GM21723 (cell line): ENCODE data around the gene LRRC8E.

Source experiments
- ATAC-seq: cut with Tn5 transposase; IDR thresholded peaks from one replicate; pipeline ENCODE4 v1.9.1; 2021; ENCODE audit warnings: mild to moderate bottlenecking, moderate library complexity; ENCODE audit not compliant: unreplicated experiment

LRRC8E gene

DNA sequence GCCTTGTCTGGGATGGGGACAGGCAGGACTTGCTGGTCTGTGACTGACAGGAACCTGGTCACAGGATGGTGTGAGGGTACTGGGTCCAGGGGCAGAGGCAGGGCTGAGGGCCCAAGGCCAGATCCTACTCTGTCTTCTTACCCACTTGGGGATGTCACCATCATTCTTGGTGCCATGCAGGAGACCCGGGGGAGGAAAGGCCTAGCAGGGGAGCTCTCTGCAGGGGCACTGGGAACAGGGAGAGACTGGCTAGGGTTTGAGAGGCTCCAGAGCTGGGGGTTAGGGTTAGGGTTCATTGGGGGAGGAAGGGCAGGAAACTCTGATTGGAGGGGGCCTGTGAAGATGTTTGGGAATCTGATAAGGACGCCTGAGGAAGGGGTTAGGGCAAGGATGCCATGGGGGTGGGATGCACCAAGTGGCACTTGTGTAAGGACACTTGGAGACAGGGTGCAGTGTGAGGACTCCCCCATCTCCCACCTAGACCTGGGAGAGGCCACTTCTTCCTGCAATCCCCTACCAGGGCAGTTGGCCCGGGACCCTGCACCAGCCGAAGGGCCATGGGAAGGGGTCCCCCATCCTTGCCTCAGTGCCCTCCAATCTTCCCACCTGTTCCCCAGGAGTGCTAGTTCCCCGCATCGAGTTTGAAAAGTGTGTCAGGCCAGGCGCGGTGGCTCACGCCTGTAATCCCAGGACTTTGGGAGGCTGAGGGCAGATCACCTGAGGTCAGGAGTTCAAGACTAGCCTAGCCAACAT is 21.0 kb upstream of the LRRC8E start:
- ATAC-seq = no peak

DNA sequence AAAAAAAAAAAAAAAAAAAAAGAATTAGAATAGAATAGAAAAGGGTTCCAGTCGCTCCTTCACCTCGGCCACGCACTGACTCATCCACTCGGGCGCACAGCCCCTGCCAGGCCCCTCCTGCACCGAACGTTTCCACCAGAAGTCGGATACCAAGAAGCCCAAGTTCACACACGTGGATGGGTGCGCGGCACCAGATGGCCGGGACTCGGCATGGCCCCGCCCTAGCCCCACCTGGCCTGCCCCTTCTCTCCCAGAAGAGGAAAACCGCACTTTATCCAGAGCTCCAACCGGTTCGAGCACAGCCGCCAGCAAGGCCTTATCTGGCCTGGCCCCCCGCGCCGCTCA is 20.0 kb upstream of the LRRC8E start:
- no peak for ATAC-seq

DNA sequence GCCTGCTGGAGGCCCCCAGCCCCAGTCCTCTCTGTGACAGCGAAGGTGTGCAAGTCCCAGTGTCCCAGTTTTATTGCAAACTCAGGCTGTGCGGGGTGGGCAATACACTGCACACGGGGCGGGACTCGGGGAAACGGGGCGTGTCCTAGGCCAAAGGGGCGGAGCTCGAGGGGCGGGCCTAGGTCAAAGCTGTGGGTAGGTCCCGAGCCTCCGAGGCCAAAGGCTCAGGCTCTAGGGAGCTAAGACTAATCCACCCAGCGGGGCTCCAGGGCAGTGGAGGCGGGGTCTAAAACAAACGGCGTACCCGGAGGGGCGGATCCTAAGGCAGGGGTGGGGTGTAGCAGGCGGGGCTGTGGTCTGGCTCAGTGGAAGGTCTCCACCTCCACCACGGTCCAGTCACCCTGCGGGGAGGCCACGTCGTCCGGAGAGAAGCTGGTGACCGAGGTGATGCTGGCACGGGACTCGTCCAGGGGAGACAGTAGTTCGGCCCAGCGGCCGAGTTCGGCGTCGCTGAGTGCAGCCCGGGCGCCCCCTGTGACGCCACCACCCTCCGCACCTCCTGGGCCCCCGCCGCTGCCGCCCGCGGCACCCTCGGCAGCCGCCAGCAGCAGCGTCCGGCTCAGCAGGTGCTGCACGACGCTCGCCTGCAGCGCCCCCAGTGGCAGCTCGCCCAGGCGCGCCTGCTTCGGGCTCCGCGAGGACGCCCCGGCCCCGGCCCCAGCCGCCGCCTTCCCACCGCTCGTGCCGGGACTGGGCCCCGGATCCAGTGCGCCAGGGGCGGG is 19.4 kb upstream of the LRRC8E start:
- ATAC-seq = peak; percentile 67

DNA sequence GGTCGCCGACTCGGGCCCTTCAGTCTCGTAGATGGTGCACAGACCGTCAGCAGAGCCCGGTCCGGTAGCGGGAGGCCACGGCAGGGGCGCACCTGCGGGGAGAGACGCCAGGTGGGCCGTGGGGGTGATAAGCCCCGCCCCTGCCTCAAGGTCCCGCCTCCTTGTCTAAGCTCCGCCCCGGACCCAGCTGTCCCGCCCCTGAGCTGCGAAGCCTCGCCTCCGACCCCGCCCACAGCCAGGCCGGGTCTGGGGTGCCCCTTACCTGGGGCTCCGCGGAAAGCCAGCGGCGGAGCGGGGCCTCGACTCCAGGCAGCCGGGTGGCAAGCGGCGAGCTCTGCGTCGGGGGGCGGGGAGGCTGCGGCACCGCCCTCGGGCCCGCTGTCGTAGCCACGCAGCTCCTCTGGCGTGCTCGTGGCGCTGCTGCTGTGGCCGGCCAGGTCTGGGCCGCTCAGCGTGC is 18.8 kb upstream of the LRRC8E start:
- peak; percentile 55 for ATAC-seq

DNA sequence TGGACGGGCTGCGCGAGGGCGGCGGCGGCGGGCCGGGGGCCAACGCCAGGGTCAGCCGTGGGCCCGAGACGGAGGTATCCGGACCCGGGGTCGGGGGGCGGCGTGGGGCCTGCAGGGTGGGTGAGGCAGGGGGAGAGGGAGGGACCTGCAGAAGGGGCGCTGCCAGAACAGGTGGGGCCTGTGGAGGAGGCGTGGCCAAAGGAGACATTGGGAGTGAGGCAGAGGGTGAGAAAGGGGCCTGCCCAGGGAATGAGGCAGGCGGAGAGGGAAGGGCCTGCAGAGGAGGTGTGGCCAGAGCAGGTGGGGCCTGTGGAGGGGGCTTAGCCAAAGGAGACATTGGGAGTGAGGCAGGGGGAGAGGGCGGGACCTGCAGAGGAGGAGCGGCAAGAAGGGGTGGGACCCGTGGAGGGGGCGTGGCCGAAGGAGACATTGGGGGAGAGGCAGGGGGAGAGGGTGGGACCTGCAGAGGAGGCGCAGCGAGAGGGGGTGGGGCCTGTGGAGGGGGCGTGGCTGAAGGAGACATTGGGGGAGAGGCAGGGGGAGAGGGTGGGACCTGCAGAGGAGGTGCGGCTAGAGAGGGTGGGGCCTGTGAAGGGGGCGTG is 18.3 kb upstream of the LRRC8E start:
- no peak for ATAC-seq

DNA sequence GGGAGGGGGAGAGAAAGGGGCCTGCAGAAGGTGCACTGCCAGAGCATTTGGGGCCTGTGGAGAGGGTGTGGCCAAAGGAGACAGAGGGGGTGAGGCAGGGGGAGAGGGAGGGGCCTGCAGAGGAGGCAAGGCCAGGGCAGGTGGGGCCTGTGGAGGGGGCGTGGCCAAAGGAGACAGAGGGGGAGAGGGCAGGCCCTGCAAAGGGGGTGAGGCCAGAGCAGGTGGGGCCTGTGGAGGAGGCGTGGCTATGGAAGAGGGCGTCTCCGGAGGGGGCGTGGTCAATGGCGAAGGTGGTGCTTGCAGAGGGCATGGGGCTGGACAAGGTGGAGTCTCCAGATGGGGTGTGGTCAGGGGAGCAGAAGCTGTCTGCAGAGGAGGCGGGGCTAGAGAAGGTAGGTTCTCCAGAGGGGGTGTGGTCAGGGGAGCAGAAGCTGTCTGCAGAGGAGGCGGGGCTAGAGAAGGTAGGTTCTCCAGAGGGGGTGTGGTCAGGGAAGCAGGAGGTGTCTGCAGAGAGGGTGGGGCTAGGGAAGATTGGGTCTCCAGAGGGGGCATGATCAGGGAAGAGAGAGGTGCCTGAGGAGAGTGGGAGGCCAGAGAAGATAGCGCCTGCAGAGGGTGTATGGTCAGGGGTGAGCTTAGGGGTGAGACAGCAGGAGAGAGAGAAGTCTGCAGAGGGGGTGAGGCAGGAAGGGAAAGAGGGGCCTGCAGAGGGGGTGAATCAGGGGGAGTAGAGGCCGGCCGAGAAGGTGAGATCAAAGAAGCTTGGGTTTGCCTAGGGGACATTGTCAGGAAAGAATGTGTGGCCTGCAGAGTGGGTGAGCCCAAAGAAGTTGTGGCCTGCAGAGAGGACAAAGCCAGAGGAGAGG is 17.5 kb upstream of the LRRC8E start:
- no peak for ATAC-seq

DNA sequence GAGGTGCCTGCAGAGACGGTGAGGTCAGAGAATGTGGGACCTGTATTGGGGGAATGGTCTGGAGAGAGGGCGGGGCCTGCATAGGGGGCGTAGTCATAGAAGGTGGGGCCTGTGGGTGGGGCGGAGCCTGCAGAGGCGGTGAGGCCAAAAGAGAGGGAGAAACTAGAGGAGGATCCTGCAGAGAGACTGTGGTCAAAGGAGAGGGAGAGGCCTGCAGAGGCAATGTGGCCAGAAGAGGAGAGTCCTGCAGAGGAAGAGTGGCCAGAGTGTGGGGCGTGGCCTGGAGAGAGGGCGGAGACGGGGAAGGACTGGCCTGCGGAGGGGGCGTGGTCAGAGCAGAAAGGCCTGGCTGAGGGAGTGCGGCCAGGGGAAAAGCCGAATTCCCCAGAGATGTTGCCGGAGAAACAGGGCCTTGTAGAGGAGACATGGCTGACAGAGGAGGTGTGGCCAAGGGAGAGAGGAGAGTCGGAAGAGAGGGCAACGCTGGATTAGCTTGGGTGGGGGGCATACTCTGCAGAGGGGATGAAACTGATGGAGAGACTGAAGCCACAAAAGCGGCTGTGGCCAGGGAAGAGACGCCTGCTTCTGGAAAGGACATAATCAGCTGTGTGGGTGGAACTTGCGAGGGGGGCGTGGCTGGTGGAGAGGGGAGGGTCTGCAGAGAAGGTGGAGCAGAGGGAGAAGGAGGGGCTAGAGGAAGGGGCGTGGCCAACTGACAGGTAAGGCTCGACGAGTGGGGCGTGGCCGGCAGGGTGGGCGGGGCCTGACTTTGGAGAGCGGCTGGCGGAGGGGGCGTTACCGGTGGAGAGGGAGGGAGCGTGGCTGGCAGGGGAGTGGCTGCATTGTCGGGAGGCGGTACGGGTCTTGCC is 16.6 kb upstream of the LRRC8E start:
- no peak for ATAC-seq

DNA sequence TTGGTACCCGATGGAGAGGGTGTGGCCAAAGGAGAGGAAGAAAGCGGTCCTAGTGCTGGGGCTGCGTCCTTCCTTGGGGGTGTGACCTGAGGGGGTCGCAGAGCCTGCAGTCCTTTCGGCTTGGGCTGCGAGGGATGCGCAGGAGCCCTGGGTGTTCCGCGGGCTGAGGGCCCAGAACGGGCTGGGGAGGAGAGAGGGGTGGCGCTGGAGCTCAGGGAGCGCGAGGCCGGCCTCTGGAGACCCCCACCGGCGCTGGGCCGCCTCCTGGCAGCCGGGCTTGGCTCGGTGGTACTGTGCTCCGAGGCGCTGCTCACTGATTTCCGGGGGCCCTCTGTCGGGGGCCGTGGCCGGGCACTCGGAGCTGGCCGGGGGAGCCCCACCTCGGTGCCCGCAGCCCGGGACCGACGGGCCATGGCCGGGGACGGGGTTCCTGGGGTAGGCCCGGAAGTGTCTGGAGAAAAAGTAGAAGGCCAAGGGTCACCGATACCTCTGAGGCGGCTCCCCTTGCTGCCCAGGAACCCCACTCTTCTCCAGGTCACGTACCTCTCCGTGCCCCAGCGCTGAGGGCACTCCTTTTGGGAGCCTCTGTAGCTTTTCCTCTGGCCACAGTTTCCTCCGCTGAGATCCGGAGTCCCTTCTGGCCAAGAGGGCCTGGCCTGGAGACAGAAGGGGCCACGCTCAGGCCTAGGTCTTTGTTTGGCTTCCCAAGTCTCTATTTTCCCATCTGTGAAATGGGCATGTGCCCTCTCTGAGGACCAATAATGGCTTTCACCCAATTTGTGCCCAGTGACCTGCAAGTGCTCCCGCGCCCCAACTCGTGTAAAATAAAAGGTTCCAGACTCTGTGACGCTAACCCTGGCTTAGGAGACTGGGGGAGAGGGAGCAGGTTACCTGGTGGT is 15.8 kb upstream of the LRRC8E start:
- no peak for ATAC-seq

DNA sequence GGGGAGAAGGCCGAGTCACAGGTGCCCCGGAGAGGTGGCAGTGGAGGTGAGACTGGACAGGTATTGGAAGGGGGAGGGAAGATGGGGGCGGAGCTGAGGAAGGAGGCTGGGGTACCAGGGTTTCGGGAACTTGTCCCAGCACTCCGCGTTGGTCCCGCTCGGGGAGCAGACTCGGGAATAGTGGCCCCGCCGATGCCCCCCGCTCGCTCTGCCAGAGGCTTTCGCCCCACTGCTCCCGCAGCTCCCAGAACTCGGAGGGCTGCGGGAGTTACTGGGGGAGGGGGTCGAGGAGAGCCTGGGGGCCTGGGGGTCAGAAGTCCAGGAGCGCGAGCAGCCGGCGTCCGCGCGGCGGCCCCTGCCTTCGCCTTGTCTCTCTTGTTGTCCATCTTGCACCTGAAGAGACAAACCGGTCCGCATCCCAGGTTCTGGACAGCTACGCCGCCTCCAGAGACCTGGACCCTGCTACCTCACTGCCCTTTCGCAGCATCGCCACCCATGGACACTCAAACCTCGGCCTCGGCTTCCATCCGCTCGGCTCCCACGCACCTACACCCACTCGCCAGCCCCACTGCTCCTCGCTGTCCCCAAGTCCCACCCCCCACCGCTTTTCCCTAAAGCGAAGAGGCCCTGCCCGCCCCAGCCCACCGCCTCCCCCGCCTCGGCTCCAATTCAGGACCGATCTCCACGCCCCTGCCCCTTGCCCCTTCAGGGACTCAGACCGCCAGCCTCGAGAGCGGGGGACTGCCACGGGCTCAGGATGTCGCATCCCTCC is 14.8 kb upstream of the LRRC8E start:
- no peak for ATAC-seq

DNA sequence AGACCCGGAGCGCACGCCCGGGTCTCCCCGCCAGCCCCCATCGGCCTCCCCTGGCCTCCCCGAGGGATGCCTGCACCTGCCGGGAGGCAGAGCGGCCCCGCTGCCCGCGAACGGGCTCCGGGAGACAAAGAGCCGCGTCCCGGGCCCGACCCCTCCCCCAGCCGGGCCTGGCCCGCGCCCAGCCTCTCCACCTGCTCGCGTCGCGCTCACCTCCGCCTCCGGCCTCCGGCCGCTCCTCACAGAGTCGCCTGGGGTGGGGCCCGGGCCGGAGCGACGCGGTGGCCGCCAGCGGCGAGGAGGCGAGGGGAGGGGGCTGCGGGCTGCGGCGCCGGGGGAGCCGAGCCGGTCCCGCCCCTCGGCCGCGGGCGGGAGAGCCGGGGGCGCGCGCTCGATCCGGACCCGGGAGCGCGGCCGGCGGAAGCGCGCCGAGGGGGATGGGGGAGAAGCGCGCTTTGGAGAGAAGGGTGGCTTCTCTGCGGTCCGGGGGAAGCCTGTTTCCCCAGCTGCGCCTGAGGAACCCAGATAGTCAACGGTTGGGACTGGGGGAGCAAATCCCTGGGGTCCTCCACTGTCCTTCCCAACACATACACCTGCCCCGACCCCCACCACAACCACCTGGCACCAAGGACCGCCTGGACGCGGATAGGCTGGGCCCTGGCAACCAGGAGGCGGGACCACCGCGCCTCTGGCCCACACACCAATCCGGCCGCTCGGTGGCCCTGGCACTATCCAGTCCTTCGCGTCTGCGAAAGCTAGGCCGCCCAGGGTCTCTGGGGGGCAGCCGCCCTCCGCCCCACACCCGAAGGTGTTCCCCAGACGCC is 14.0 kb upstream of the LRRC8E start, which contains the start of gene PRR36:
TSS of gene PRR36 (minus strand) at position 315 of the 821 bp plus-strand sequence. CDS start 701 bp downstream, outside the sequence.
- ATAC-seq = no peak

DNA sequence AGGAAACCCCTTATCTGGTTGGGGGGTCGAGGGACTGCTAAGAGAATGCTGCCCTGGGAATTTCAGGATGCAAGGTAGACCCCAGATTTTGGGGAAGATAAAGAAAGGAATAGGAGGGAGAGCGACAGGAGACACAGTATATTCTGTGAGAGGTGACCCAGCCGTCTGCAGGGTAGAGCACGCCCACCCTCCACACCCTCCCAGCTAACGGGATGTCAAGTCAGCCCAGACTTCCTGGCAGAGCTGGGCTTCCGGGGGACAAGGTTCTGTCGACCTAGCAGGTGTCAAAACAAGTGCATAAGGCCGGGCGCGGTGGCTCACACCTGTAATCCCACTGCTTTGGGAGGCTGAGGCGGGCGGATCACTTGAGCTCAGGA is 13.4 kb upstream of the LRRC8E start:
- ATAC-seq = no peak

DNA sequence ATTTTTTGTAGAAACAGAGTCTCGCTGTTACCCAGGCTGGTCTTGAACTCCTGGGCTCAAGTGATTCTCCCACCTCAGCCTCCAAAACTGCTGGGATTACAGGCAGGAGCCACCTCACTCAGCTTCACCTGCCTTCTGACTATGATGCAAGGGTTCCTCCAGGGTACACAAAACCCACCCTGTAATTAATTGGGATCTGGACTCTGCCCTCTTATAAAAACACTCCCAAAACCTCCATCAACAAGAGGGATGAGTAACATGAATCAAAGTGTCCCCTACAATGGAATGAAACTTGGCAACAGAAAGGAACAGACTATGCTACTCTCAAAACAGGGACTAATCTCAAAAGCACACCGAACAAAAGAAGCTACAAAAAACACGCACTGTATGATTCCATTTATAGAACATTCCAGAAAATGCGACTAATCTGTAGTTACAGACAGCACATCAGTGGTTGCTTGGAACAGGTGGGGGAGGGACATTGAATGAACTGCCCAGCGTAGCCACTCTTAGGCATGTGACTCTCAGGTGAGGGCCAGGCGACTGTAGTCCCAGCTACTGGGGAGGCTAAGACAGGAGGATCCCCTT is 11.0 kb upstream of the LRRC8E start:
- ATAC-seq = no peak

DNA sequence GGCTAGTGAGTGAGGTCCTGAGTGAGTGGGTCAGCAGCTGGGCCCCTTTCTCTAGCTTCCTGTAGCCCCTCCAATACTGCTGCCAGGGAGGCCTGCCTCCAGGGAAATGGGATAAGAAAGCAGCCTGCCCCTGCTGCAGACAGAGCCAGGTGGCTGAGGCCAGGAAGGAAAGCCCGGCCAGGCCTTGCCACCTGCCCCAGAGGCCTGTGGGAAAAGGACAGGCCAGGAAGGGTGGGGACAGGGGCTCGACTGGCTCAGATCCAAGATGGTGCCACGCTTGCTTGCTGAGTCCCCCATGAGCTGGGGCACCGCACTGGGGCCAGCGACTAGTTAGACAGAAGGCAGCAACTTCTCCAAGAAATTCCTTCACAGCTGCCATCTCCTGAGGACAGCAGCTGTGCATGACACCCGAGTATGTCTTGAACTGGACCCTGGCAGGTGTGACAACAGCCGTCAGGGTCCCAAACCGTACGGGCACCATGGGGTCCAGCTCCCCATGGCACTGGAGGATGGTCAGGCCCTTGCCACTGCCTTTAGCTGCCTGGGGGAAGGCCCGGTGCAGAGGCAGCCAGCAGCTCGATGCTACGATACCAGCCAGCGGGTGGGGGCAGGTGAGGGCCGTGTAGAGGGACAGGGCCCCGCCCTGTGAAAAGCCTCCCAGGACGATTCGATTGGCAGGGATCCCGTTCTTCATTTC is 9.1 kb upstream of the LRRC8E start:
- no peak for ATAC-seq

DNA sequence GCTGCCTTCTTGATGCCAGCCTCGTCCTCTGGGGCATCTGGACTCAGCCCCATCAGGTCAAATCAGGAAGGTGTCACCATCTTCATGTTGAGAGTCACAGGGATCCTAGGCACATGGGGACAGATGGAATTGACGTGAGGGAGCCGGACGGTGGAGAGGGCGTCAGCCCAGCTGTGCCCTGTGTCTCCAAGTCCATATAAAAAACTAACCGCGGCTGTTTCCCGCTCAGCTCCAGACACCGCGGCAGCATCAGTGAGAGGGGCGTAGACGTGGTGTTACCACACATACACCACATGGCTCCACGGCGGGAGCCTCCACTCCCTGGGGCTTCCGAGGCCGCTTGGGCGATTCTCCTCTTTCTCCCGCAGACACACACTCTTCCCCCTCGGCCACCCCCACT is 8.5 kb upstream of the LRRC8E start:
- ATAC-seq = no peak

DNA sequence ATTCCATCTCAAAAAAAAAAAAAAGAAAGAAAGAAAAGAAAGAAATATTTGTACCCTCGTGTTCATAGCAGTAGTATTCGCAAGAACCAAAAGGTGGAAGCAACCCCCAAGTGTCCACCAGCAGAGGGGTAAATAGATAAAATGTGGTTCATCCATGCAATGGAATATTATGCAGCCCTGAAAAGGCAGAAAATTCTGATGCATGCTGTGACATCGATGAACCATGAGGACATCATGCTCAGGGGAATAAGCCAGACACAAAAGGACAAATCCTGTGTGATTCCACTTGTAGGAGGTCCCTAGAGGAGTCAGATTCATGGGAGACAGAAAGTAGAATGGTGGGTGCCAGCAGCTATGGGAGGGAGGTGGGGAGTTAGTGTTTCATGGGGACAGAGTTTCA is 6.4 kb upstream of the LRRC8E start:
- ATAC-seq = no peak

DNA sequence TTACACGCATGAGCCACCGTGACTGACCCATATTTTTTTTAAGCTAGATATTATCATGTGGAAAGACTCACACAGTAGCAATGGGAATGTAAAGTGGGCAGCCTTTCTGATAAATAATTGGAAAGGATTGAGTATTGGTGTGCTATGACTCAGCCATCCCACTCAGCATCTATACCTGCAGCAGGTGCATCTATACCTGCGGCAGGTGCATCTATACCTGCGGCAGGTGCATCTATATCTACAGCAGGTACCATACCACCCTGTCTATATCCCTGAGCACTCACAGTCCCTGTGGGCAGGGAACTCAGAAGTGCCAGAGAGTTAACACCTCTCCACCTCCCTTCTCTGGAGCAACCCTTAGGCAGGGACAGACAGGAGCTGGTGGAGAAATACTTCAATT is 5.2 kb upstream of the LRRC8E start:
- no peak for ATAC-seq
